ENCODE measurements around the gene MAN1B1.

MAN1B1 gene

GRCh38 chr9:137064027-137064879 lies 22.5 kb upstream of the MAN1B1 start:
- ChIA-PET POLR2A (ENCODE audit: low non-redundant PET) (interaction anchor here (0.6 kb wide), 2 partner anchors 10 to 89 kb away, joined by 3 to 9 read pairs; partner anchors contain the start of gene ENTPD2), CTCF (interaction anchor here (0.6 to 3.5 kb wide), 31 partner anchors 9 to 287 kb away, joined by 3 to 54 read pairs (median 4); partner anchors contain the start of genes ABCA2, ENTPD2, MAN1B1 and NPDC1)
- peak overlapping the region; percentile 85 for H3K27ac ChIP-seq
- DNase-seq (ENCODE audit: low spot score) = peak; percentile 71
- TF ChIP-seq CTCF (conservative IDR thresholded peaks at IDR 0.05; ENCODE audit: low read depth) = peak; percentile 100

- ChIA-PET POLR2A (ENCODE audit: low non-redundant PET) (interaction anchor here (0.5 kb wide), 1 partner anchor 11 kb away, joined by 6 read pairs; no protein-coding TSS in a partner anchor), CTCF (interaction anchor here (0.8 to 3.5 kb wide), 14 partner anchors 11 to 287 kb away, joined by 3 to 54 read pairs (median 11); partner anchors contain the start of genes ABCA2, ENTPD2, NPDC1 and UAP1L1)
- no peak for DNase-seq (ENCODE audit: low spot score)
- no peak for TF ChIP-seq CTCF (conservative IDR thresholded peaks at IDR 0.05; ENCODE audit: low read depth)
- H3K27ac ChIP-seq = peak overlapping the region; percentile 85
Measured at GRCh38 chr9:137064880-137065164, 22.0 kb upstream of the MAN1B1 start.

- CTCF ChIA-PET = interaction anchor here (1.0 to 5.8 kb wide), 4 partner anchors 16 to 37 kb away, joined by 3 to 76 read pairs (median 18); partner anchors contain the start of genes ABCA2 and NPDC1
- DNase-seq (ENCODE audit: low spot score) = no peak
- H3K27ac ChIP-seq = peak overlapping the region; percentile 85
- no peak for TF ChIP-seq CTCF (conservative IDR thresholded peaks at IDR 0.05; ENCODE audit: low read depth)
- POLR2A ChIA-PET (ENCODE audit: low non-redundant PET) = interaction anchor here (0.5 kb wide), 2 partner anchors 10 to 21 kb away, joined by 4 to 6 read pairs; no protein-coding TSS in a partner anchor
Measured at GRCh38 chr9:137065336-137065967, 21.3 kb upstream of the MAN1B1 start.

- POLR2A ChIA-PET (ENCODE audit: low non-redundant PET) = interaction anchor here (1.1 kb wide), 1 partner anchor 339 kb away, joined by 7 read pairs; no protein-coding TSS in a partner anchor
- H3K27ac ChIP-seq = peak overlapping the region; percentile 85
- CTCF ChIA-PET = interaction anchor here (0.7 to 5.8 kb wide), 7 partner anchors 11 to 88 kb away, joined by 3 to 76 read pairs (median 5); partner anchors contain the start of genes DPP7, MAN1B1 and NPDC1
- TF ChIP-seq CTCF (conservative IDR thresholded peaks at IDR 0.05; ENCODE audit: low read depth) = no peak
- DNase-seq (ENCODE audit: low spot score) = no peak
Measured at GRCh38 chr9:137066096-137066861, 20.5 kb upstream of the MAN1B1 start.

- TF ChIP-seq CTCF (conservative IDR thresholded peaks at IDR 0.05; ENCODE audit: low read depth) = peak; percentile 97
- DNase-seq (ENCODE audit: low spot score) = peak; percentile 90
- peak overlapping the region; percentile 85 for H3K27ac ChIP-seq
- ChIA-PET POLR2A (ENCODE audit: low non-redundant PET) (interaction anchor here (0.7 to 1.0 kb wide), 2 partner anchors 12 to 121 kb away, joined by 3 to 6 read pairs; no protein-coding TSS in a partner anchor), CTCF (interaction anchor here (0.5 to 6.0 kb wide), 22 partner anchors 9 to 881 kb away, joined by 3 to 76 read pairs (median 7); partner anchors contain the start of genes DPP7, NPDC1 and UAP1L1)
Measured at GRCh38 chr9:137067860-137068538, 18.8 kb upstream of the MAN1B1 start.

All from RWPE1 (cell line).